Tibial artery (tissue), 4 donors: ENCODE measurements around the gene TOPAZ1.

Experiments
- DNase-seq, 2 donors: peaks; one replicate each; pipeline ENCODE4 v3.0.0-alpha.2; 2019
- H3K27ac ChIP-seq, 2 donors: fragments of 200-600 bp; sonication (generic) in 1 of 2; 1 replicate in 1 of 2; 2 replicates in 1 of 2; pipeline ENCODE4 v1.5.1; 2018 to 2019; ENCODE audit warnings: mild to moderate bottlenecking in 1 of 2
- H3K27me3 ChIP-seq, 2 donors: fragments of 200-600 bp; sonication (generic) in 1 of 2; one replicate each; pipeline versions ENCODE4 v1.5.1 to v1.6.0; 2016 to 2019
- H3K36me3 ChIP-seq, 3 donors: fragments of 200-600 bp; sonication (generic) in 2 of 3; one replicate each; pipeline ENCODE4 v1.5.1; 2016 to 2019; ENCODE audit warnings: mild to moderate bottlenecking in 2 of 3
- H3K4me1 ChIP-seq, 4 donors: fragments of 200-600 bp; sonication (generic) in 2 of 4; 1 replicate in 3 of 4; 2 replicates in 1 of 4; pipeline ENCODE4 v1.5.1; 2016 to 2019
- H3K4me3 ChIP-seq, 2 donors: fragments of 200-600 bp; sonication (generic) in 1 of 2; 1 replicate in 1 of 2; 2 replicates in 1 of 2; pipeline ENCODE4 v1.5.1; 2018 to 2019; ENCODE audit warnings: mild to moderate bottlenecking in 2 of 2
- H3K9me3 ChIP-seq, 3 donors: fragments of 200-600 bp; sonication (generic) in 1 of 3; one replicate each; pipeline ENCODE4 v1.5.1; 2016 to 2019
- CTCF ChIP-seq, 2 experiments: fragments of 200-600 bp in 1 of 2; fragments of 450-650 bp in 1 of 2; IDR thresholded peaks; one replicate each; pipeline ENCODE4 v1.5.1; 2017 to 2019; ENCODE audit warnings: antibody characterized with exemption in 2 of 2, mild to moderate bottlenecking in 1 of 2, moderate library complexity in 1 of 2
- intact Hi-C: fragments of 100-400 bp; cut with DNase I; formaldehyde crosslinking; loops from one replicate; pipeline ENCODE4 v1.15.0; 2023; ENCODE audit warnings: low total_unique reads

Gene TOPAZ1

GRCh38 chr3:44277925-44278324 lies 36.2 kb downstream of the TOPAZ1 start:
- no peaks in the 10 kb centered on the region for H3K4me1 ChIP-seq
- no peak for TF ChIP-seq CTCF (IDR thresholded peaks at IDR 0.05)
- H3K36me3 ChIP-seq = no peaks in the 10 kb centered on the region
- no peak for DNase-seq
- peaks cover 0 to 4% (median 0%) of the 10 kb centered on the region in 3 donors for H3K9me3 ChIP-seq
- intact Hi-C loops = no loop called here
- H3K27me3 ChIP-seq = no peaks in the 10 kb centered on the region
- no peak overlapping the region for H3K27ac ChIP-seq
- H3K4me3 ChIP-seq = no peak overlapping the region

GRCh38 chr3:44280077-44280476 lies 38.4 kb downstream of the TOPAZ1 start:
- Histone ChIP-seq H3K4me3 (no peak overlapping the region), H3K4me1 (no peaks in the 10 kb centered on the region), H3K9me3 (peaks cover 0 to 4% (median 0%) of the 10 kb centered on the region in 3 donors), H3K27ac (no peak overlapping the region), H3K36me3 (no peaks in the 10 kb centered on the region), H3K27me3 (no peaks in the 10 kb centered on the region)
- intact Hi-C loops = no loop called here
- TF ChIP-seq CTCF (IDR thresholded peaks at IDR 0.05) = no peak
- DNase-seq = no peak

- H3K4me3 ChIP-seq = no peak overlapping the region
- no peaks in the 10 kb centered on the region for H3K4me1 ChIP-seq
- intact Hi-C loops = no loop called here
- no peak for DNase-seq
- peaks cover 0 to 2% (median 0%) of the 10 kb centered on the region in 3 donors for H3K9me3 ChIP-seq
- no peaks in the 10 kb centered on the region for H3K36me3 ChIP-seq
- no peak overlapping the region for H3K27ac ChIP-seq
- no peak for TF ChIP-seq CTCF (IDR thresholded peaks at IDR 0.05)
- H3K27me3 ChIP-seq = no peaks in the 10 kb centered on the region
Measured at GRCh38 chr3:44280631-44281030, 38.9 kb downstream of the TOPAZ1 start.

- TF ChIP-seq CTCF (IDR thresholded peaks at IDR 0.05) = no peak
- H3K9me3 ChIP-seq = no peaks in the 10 kb centered on the region
- intact Hi-C loops = no loop called here
- no peaks in the 10 kb centered on the region for H3K4me1 ChIP-seq
- no peaks in the 10 kb centered on the region for H3K27me3 ChIP-seq
- no peak overlapping the region for H3K27ac ChIP-seq
- H3K36me3 ChIP-seq = no peaks in the 10 kb centered on the region
- no peak overlapping the region for H3K4me3 ChIP-seq
- DNase-seq = no peak
Measured at GRCh38 chr3:44284949-44285348, 43.3 kb downstream of the TOPAZ1 start.

GRCh38 chr3:44289882-44290462 lies 48.3 kb downstream of the TOPAZ1 start:
- Histone ChIP-seq H3K4me3 (no peak overlapping the region), H3K36me3 (no peaks in the 10 kb centered on the region), H3K27me3 (no peaks in the 10 kb centered on the region), H3K9me3 (no peaks in the 10 kb centered on the region), H3K4me1 (no peaks in the 10 kb centered on the region), H3K27ac (no peak overlapping the region)
- TF ChIP-seq CTCF (IDR thresholded peaks at IDR 0.05) = no peak
- no peak for DNase-seq
- intact Hi-C loops = no loop called here

GRCh38 chr3:44292276-44292675 lies 50.6 kb downstream of the TOPAZ1 start:
- Histone ChIP-seq H3K4me3 (no peak overlapping the region), H3K4me1 (no peaks in the 10 kb centered on the region), H3K9me3 (no peaks in the 10 kb centered on the region), H3K27me3 (no peaks in the 10 kb centered on the region), H3K36me3 (no peaks in the 10 kb centered on the region), H3K27ac (no peak overlapping the region)
- TF ChIP-seq CTCF (IDR thresholded peaks at IDR 0.05) = no peak
- intact Hi-C loops = no loop called here
- DNase-seq = no peak
